Activated CD8-positive, alpha-beta T cell treated with anti-CD3 and anti-CD28 coated beads for 36 hours (primary cell): Measurements from ENCODE around the gene N4BP2. TPM values are rescaled to one million over a fixed set of nuclear protein-coding genes. Genes with fewer than 3 reads are reported as not detected.
"Not testable (repeated sequence)": the region's sequence is repeated elsewhere in the genome, so short reads cannot be mapped to it uniquely, and the experiment has no call there.

Experiments used
- ATAC-seq: fragments of 200-7000 bp; cut with Tn5 transposase; one replicate; pipeline ENCODE4 v1.10.0; 2021; ENCODE audit warnings: mild to moderate bottlenecking, moderate library complexity
- CTCF ChIA-PET: fragments of 350-600 bp; sonication (Branson Sonifier 250); formaldehyde crosslinking; loops from one replicate; lab custom pipeline; 2021; ENCODE audit warnings: antibody characterized with exemption; lab: Charles Lee
- POLR2A ChIA-PET: fragments of 350-600 bp; sonication (Branson Sonifier 250); formaldehyde crosslinking; loops from one replicate; lab custom pipeline; 2021; ENCODE audit warnings: antibody characterized with exemption; lab: Charles Lee
- DNase-seq: peaks from one replicate; pipeline ENCODE4 v3.0.0-alpha.2; 2020
- H3K27ac Mint-ChIP-seq: one replicate; pipeline ENCODE4 v1.8.0; 2021; ENCODE audit warnings: mild to moderate bottlenecking, mixed read lengths
- H3K27me3 Mint-ChIP-seq: one replicate; pipeline ENCODE4 v1.8.0; 2021; ENCODE audit warnings: mixed read lengths
- H3K36me3 Mint-ChIP-seq: one replicate; pipeline ENCODE4 v1.8.0; 2021; ENCODE audit warnings: low read depth, mixed read lengths
- H3K4me1 Mint-ChIP-seq: one replicate; pipeline ENCODE4 v1.8.0; 2021; ENCODE audit warnings: low read depth, mixed read lengths
- H3K4me3 Mint-ChIP-seq: one replicate; pipeline ENCODE4 v1.8.0; 2021; ENCODE audit warnings: mild to moderate bottlenecking, moderate library complexity, mixed read lengths
- H3K9me3 Mint-ChIP-seq: one replicate; pipeline ENCODE4 v1.8.0; 2021; ENCODE audit warnings: mixed read lengths
- CTCF ChIP-seq: fragments of 200-600 bp; IDR thresholded peaks from one replicate; pipeline ENCODE4 v1.8.0; 2022; ENCODE audit warnings: antibody characterized with exemption, mild to moderate bottlenecking
- intact Hi-C: fragments of 100-400 bp; cut with micrococcal nuclease; formaldehyde crosslinking; loops from one replicate; pipeline ENCODE4 v1.10.0; 2022
- total RNA-seq, 2 experiments: library from RNA; stranded (reverse); gene quantifications; one replicate each; pipeline ENCODE4 v1.2.3, GENCODE V29; 2021

N4BP2 gene
- total RNA-seq, 2 experiments from 2014 or later = 17.4 to 17.5 TPM

GRCh38 chr4:40134206-40134917 is 77.7 kb downstream of the N4BP2 start:
- H3K9me3 Mint-ChIP-seq = no peaks in the 10 kb centered on the region
- H3K27ac Mint-ChIP-seq = peak overlapping the region; percentile 20
- no peak overlapping the region for H3K4me3 Mint-ChIP-seq
- CTCF ChIA-PET = interaction anchor here (1.3 kb wide), 1 partner anchor 15 kb away, joined by 3 read pairs; no protein-coding TSS in a partner anchor
- peaks cover 19% of the 10 kb centered on the region for H3K36me3 Mint-ChIP-seq
- H3K4me1 Mint-ChIP-seq = peaks cover 9% of the 10 kb centered on the region
- H3K27me3 Mint-ChIP-seq = no peaks in the 10 kb centered on the region
- POLR2A ChIA-PET = no interaction called here
- no peak for DNase-seq
- TF ChIP-seq CTCF = no peak
- no peak for ATAC-seq
- intact Hi-C loops = no loop called here

- Mint-ChIP-seq H3K4me1 (peaks cover 12% of the 10 kb centered on the region), H3K36me3 (peaks cover 23% of the 10 kb centered on the region)
- H3K9me3 Mint-ChIP-seq, ATAC-seq, DNase-seq, H3K27ac Mint-ChIP-seq, CTCF ChIA-PET, H3K4me3 Mint-ChIP-seq, intact Hi-C loops, H3K27me3 Mint-ChIP-seq: not testable (repeated sequence)
- POLR2A ChIA-PET = interaction anchor here (1.2 kb wide), 1 partner anchor 9 kb away, joined by 3 read pairs; no protein-coding TSS in a partner anchor
Observed at GRCh38 chr4:40136202-40136601, 79.6 kb downstream of the N4BP2 start.

GRCh38 chr4:40140196-40140595 is 83.5 kb downstream of the N4BP2 start:
- no peak overlapping the region for H3K27ac Mint-ChIP-seq
- CTCF ChIA-PET = no interaction called here

GRCh38 chr4:40140597-40140996 is 83.9 kb downstream of the N4BP2 start:
- ATAC-seq, H3K4me3 Mint-ChIP-seq, H3K27ac Mint-ChIP-seq, POLR2A ChIA-PET, CTCF ChIA-PET, H3K9me3 Mint-ChIP-seq, intact Hi-C loops, H3K27me3 Mint-ChIP-seq, DNase-seq: not testable (repeated sequence)
- Mint-ChIP-seq H3K4me1 (peaks cover 12% of the 10 kb centered on the region), H3K36me3 (peaks cover 29% of the 10 kb centered on the region)

More at GRCh38 chr4:40140196-40140595, 83.5 kb downstream of the N4BP2 start:
- ATAC-seq (no peak), DNase-seq (no peak)
- Mint-ChIP-seq H3K27me3 (no peaks in the 10 kb centered on the region), H3K9me3 (no peaks in the 10 kb centered on the region), H3K4me3 (no peak overlapping the region), H3K36me3 (peaks cover 32% of the 10 kb centered on the region), H3K4me1 (peaks cover 12% of the 10 kb centered on the region)
- no peak for TF ChIP-seq CTCF
- intact Hi-C loops = no loop called here
- POLR2A ChIA-PET = no interaction called here

- no peaks in the 10 kb centered on the region for H3K27me3 Mint-ChIP-seq
- intact Hi-C loops = no loop called here
- H3K36me3 Mint-ChIP-seq = peaks cover 25% of the 10 kb centered on the region
- no peaks in the 10 kb centered on the region for H3K9me3 Mint-ChIP-seq
- ChIA-PET POLR2A (interaction anchor here (1.0 kb wide), 1 partner anchor 55 kb away, joined by 3 read pairs; no protein-coding TSS in a partner anchor), CTCF (interaction anchor here (1.2 to 1.3 kb wide), 3 partner anchors 8 to 181 kb away, joined by 3 to 6 read pairs (median 6); no protein-coding TSS in a partner anchor)
- no peak for TF ChIP-seq CTCF
- ATAC-seq = no peak
- H3K27ac Mint-ChIP-seq = no peak overlapping the region
- H3K4me3 Mint-ChIP-seq = no peak overlapping the region
- H3K4me1 Mint-ChIP-seq = peaks cover 5% of the 10 kb centered on the region
- no peak for DNase-seq
Observed at GRCh38 chr4:40143926-40144508, 87.4 kb downstream of the N4BP2 start.

GRCh38 chr4:40144716-40145115 is 88.1 kb downstream of the N4BP2 start:
- intact Hi-C loops = no loop called here
- H3K36me3 Mint-ChIP-seq = peaks cover 28% of the 10 kb centered on the region
- CTCF ChIA-PET = interaction anchor here (1.3 kb wide), 2 partner anchors 172 to 181 kb away, joined by 6 read pairs; no protein-coding TSS in a partner anchor
- ATAC-seq = no peak
- POLR2A ChIA-PET = no interaction called here
- peaks cover 7% of the 10 kb centered on the region for H3K4me1 Mint-ChIP-seq
- peaks cover 1% of the 10 kb centered on the region for H3K9me3 Mint-ChIP-seq
- no peak for TF ChIP-seq CTCF
- H3K27me3 Mint-ChIP-seq = no peaks in the 10 kb centered on the region
- DNase-seq = no peak
- H3K27ac Mint-ChIP-seq = no peak overlapping the region
- H3K4me3 Mint-ChIP-seq = no peak overlapping the region

- H3K36me3 Mint-ChIP-seq = peaks cover 36% of the 10 kb centered on the region
- H3K27me3 Mint-ChIP-seq, ATAC-seq, CTCF ChIA-PET, DNase-seq, H3K27ac Mint-ChIP-seq, H3K4me3 Mint-ChIP-seq, intact Hi-C loops, POLR2A ChIA-PET: not testable (repeated sequence)
- H3K4me1 Mint-ChIP-seq = peaks cover 24% of the 10 kb centered on the region
- peaks cover 11% of the 10 kb centered on the region for H3K9me3 Mint-ChIP-seq
Observed at GRCh38 chr4:40147490-40147889, 90.8 kb downstream of the N4BP2 start.
